CD4-positive, alpha-beta memory T cell (primary cell): ENCODE results near the gene CHST15. TPM values are rescaled to one million over a fixed set of nuclear protein-coding genes. Genes with fewer than 3 reads are reported as not detected.

Source experiments
- CTCF ChIA-PET: fragments of 350-600 bp; sonication (Branson Sonifier 250); formaldehyde crosslinking; loops from one replicate; lab custom pipeline; 2021; ENCODE audit warnings: inconsistent platforms; ENCODE audit not compliant: partially characterized antibody; lab: Charles Lee
- POLR2A ChIA-PET: fragments of 350-600 bp; sonication (Branson Sonifier 250); formaldehyde crosslinking; loops from one replicate; lab custom pipeline; 2021; ENCODE audit not compliant: partially characterized antibody; lab: Charles Lee
- DNase-seq, 5 donors: peaks; one replicate each; pipeline versions ENCODE4 v3.0.0 to v3.0.0-alpha.2; 2020 to 2022; ENCODE audit warnings: mixed read lengths in 1 of 5
- H3K27ac ChIP-seq: one replicate; pipeline ENCODE4 v1.7.0; 2013; ENCODE audit warnings: low read depth, low read length
- H3K27me3 ChIP-seq: 2 replicates; pipeline ENCODE4 v1.7.0; 2013; ENCODE audit warnings: mild to moderate bottlenecking, low read length, moderate library complexity; ENCODE audit not compliant: insufficient read depth
- H3K36me3 ChIP-seq: 2 replicates; pipeline ENCODE4 v1.7.0; 2013; ENCODE audit warnings: mild to moderate bottlenecking, low read length, moderate library complexity; ENCODE audit not compliant: insufficient read depth
- H3K4me1 ChIP-seq: 2 replicates; pipeline ENCODE4 v1.7.0; 2013; ENCODE audit warnings: mild to moderate bottlenecking, low read length, moderate library complexity; ENCODE audit not compliant: insufficient read depth
- H3K4me3 ChIP-seq, 2 donors: one replicate each; pipeline ENCODE4 v1.7.0; 2013; ENCODE audit warnings: low read length in 2 of 2, mild to moderate bottlenecking in 1 of 2
- H3K9me3 ChIP-seq, 2 donors: one replicate each; pipeline ENCODE4 v1.7.0; 2013; ENCODE audit warnings: low read length in 2 of 2, control low read depth in 1 of 2; ENCODE audit not compliant: control insufficient read depth in 1 of 2
- H3K27ac Mint-ChIP-seq, 7 donors: one replicate each; pipeline ENCODE4 v1.8.0; 2020 to 2021; ENCODE audit warnings: mixed read lengths in 7 of 7, mild to moderate bottlenecking in 6 of 7, inconsistent platforms in 3 of 7, moderate library complexity in 3 of 7
- H3K27me3 Mint-ChIP-seq, 2 donors: one replicate each; pipeline ENCODE4 v1.8.0; 2020 to 2021; ENCODE audit warnings: mixed read lengths in 2 of 2
- H3K36me3 Mint-ChIP-seq, 2 donors: one replicate each; pipeline ENCODE4 v1.8.0; 2020 to 2021; ENCODE audit warnings: mixed read lengths in 2 of 2, inconsistent platforms in 1 of 2, mild to moderate bottlenecking in 1 of 2
- H3K4me1 Mint-ChIP-seq, 4 donors: one replicate each; pipeline ENCODE4 v1.8.0; 2020 to 2021; ENCODE audit warnings: mixed read lengths in 4 of 4, mild to moderate bottlenecking in 1 of 4
- H3K4me3 Mint-ChIP-seq, 8 donors: one replicate each; pipeline ENCODE4 v1.8.0; 2020 to 2021; ENCODE audit warnings: mixed read lengths in 8 of 8, mild to moderate bottlenecking in 7 of 8, moderate library complexity in 6 of 8, inconsistent platforms in 3 of 8
- H3K9me3 Mint-ChIP-seq, 8 donors: one replicate each; pipeline ENCODE4 v1.8.0; 2020 to 2021; ENCODE audit warnings: mixed read lengths in 8 of 8, mild to moderate bottlenecking in 5 of 8, inconsistent platforms in 3 of 8, moderate library complexity in 1 of 8
- intact Hi-C: fragments of 100-400 bp; cut with micrococcal nuclease; formaldehyde crosslinking; loops from one replicate; pipeline ENCODE4 v1.15.1; 2023
- polyA plus RNA-seq, 2 donors: library from polyadenylated mRNA; unstranded; fragments of 300-500 nt; fragmentation: Illumina TruSeq; gene quantifications; one replicate each; pipeline ENCODE4 v1.2.3, GENCODE V29; 2021
- total RNA-seq, 2 experiments: library from RNA; stranded (reverse); gene quantifications; one replicate each; pipeline ENCODE4 v1.2.3, GENCODE V29; 2021

Gene CHST15
- total and polyA plus RNA-seq, 4 experiments from 2014 or later: 0.13 to 1.2 (median 0.67) TPM; not detected in 1

- H3K27me3 Mint-ChIP-seq: peaks cover 2 to 12% of the 10 kb centered on the region in 2 donors
- CTCF ChIA-PET: interaction anchor here (1.1 to 1.4 kb wide), 3 partner anchors 33 to 362 kb away, joined by 3 to 7 read pairs (median 4); no protein-coding TSS in a partner anchor
- peaks cover 0 to 1% (median 0%) of the 10 kb centered on the region in 4 donors for H3K4me1 Mint-ChIP-seq
- intact Hi-C loops: no loop called here
- H3K4me3 Mint-ChIP-seq: no peak overlapping the region
- H3K36me3 ChIP-seq: no peaks in the 10 kb centered on the region
- no peaks in the 10 kb centered on the region for H3K36me3 Mint-ChIP-seq
- no peak overlapping the region for H3K27ac ChIP-seq
- no peaks in the 10 kb centered on the region for H3K9me3 Mint-ChIP-seq
- no peaks in the 10 kb centered on the region for H3K4me1 ChIP-seq
- no peak for DNase-seq
- H3K27me3 ChIP-seq: no peaks in the 10 kb centered on the region
- H3K9me3 ChIP-seq: no peaks in the 10 kb centered on the region
- POLR2A ChIA-PET: no interaction called here
- no peak overlapping the region for H3K27ac Mint-ChIP-seq
- H3K4me3 ChIP-seq: no peak overlapping the region
Observed at GRCh38 chr10:124027031-124027611, 66.3 kb downstream of the CHST15 start.

GRCh38 chr10:124026589-124026939 lies 66.8 kb downstream of the CHST15 start:
- no peaks in the 10 kb centered on the region for H3K27me3 ChIP-seq
- POLR2A ChIA-PET: no interaction called here
- H3K27me3 Mint-ChIP-seq: peaks cover 2 to 10% of the 10 kb centered on the region in 2 donors
- no peaks in the 10 kb centered on the region for H3K9me3 ChIP-seq
- no peak overlapping the region for H3K27ac ChIP-seq
- no peak overlapping the region for H3K4me3 ChIP-seq
- no peak overlapping the region for H3K4me3 Mint-ChIP-seq
- no peaks in the 10 kb centered on the region for H3K9me3 Mint-ChIP-seq
- no peaks in the 10 kb centered on the region for H3K36me3 ChIP-seq
- H3K36me3 Mint-ChIP-seq: no peaks in the 10 kb centered on the region
- intact Hi-C loops: no loop called here
- H3K27ac Mint-ChIP-seq: no peak overlapping the region
- H3K4me1 ChIP-seq: no peaks in the 10 kb centered on the region
- DNase-seq: no peak
- CTCF ChIA-PET: interaction anchor here (1.1 to 1.4 kb wide), 2 partner anchors 32 to 362 kb away, joined by 3 to 4 read pairs; no protein-coding TSS in a partner anchor
- peaks cover 0 to 1% (median 0%) of the 10 kb centered on the region in 4 donors for H3K4me1 Mint-ChIP-seq

- Mint-ChIP-seq H3K9me3 (no peaks in the 10 kb centered on the region), H3K4me1 (peaks cover 0 to 1% (median 0%) of the 10 kb centered on the region in 4 donors), H3K4me3 (no peak overlapping the region), H3K36me3 (no peaks in the 10 kb centered on the region), H3K27ac (peak overlapping the region in 1 of 7 donors; percentile 74), H3K27me3 (peaks cover 2 to 13% of the 10 kb centered on the region in 2 donors)
- DNase-seq: no peak
- Histone ChIP-seq H3K27me3 (no peaks in the 10 kb centered on the region), H3K4me1 (no peaks in the 10 kb centered on the region), H3K9me3 (no peaks in the 10 kb centered on the region), H3K27ac (no peak overlapping the region), H3K36me3 (no peaks in the 10 kb centered on the region), H3K4me3 (no peak overlapping the region)
- ChIA-PET CTCF (interaction anchor here (1.1 to 1.4 kb wide), 2 partner anchors 31 to 363 kb away, joined by 3 to 4 read pairs; no protein-coding TSS in a partner anchor), POLR2A (no interaction called here)
- intact Hi-C loops: no loop called here
Observed at GRCh38 chr10:124025660-124026588, 67.5 kb downstream of the CHST15 start.

- ChIA-PET CTCF (interaction anchor here (1.0 kb wide), 1 partner anchor 31 kb away, joined by 3 read pairs; no protein-coding TSS in a partner anchor), POLR2A (no interaction called here)
- Histone ChIP-seq H3K9me3 (no peaks in the 10 kb centered on the region), H3K27ac (no peak overlapping the region), H3K36me3 (no peaks in the 10 kb centered on the region), H3K4me1 (no peaks in the 10 kb centered on the region), H3K27me3 (no peaks in the 10 kb centered on the region), H3K4me3 (no peak overlapping the region)
- peaks cover 0 to 1% (median 0%) of the 10 kb centered on the region in 4 donors for H3K4me1 Mint-ChIP-seq
- H3K27me3 Mint-ChIP-seq: peaks cover 2 to 12% of the 10 kb centered on the region in 2 donors
- intact Hi-C loops: no loop called here
- DNase-seq: no peak
- H3K36me3 Mint-ChIP-seq: no peaks in the 10 kb centered on the region
- H3K9me3 Mint-ChIP-seq: no peaks in the 10 kb centered on the region
- H3K4me3 Mint-ChIP-seq: no peak overlapping the region
- H3K27ac Mint-ChIP-seq: no peak overlapping the region
Observed at GRCh38 chr10:124025152-124025551, 68.2 kb downstream of the CHST15 start.

- H3K4me3 Mint-ChIP-seq: no peak overlapping the region
- CTCF ChIA-PET: no interaction called here
- POLR2A ChIA-PET: no interaction called here
Observed at GRCh38 chr10:124022066-124022465, 71.3 kb downstream of the CHST15 start.

GRCh38 chr10:124020981-124021815 lies 72.2 kb downstream of the CHST15 start:
- intact Hi-C loops: no loop called here
- Mint-ChIP-seq H3K27me3 (peaks cover 7 to 8% of the 10 kb centered on the region in 2 donors), H3K27ac (no peak overlapping the region), H3K4me1 (peaks cover 0 to 1% (median 0%) of the 10 kb centered on the region in 4 donors), H3K4me3 (no peak overlapping the region), H3K9me3 (no peaks in the 10 kb centered on the region), H3K36me3 (no peaks in the 10 kb centered on the region)
- H3K27ac ChIP-seq: no peak overlapping the region
- H3K4me3 ChIP-seq: no peak overlapping the region
- no peak for DNase-seq
- no peaks in the 10 kb centered on the region for H3K27me3 ChIP-seq
- CTCF ChIA-PET: no interaction called here
- no peaks in the 10 kb centered on the region for H3K9me3 ChIP-seq
- H3K36me3 ChIP-seq: no peaks in the 10 kb centered on the region
- no peaks in the 10 kb centered on the region for H3K4me1 ChIP-seq
- POLR2A ChIA-PET: no interaction called here

More at GRCh38 chr10:124022066-124022465, 71.3 kb downstream of the CHST15 start:
- no peaks in the 10 kb centered on the region for H3K36me3 ChIP-seq
- no peak overlapping the region for H3K27ac ChIP-seq
- Mint-ChIP-seq H3K27ac (no peak overlapping the region), H3K4me1 (peaks cover 0 to 1% (median 0%) of the 10 kb centered on the region in 4 donors), H3K9me3 (no peaks in the 10 kb centered on the region), H3K36me3 (no peaks in the 10 kb centered on the region), H3K27me3 (peaks cover 7 to 8% of the 10 kb centered on the region in 2 donors)
- no peaks in the 10 kb centered on the region for H3K9me3 ChIP-seq
- no peak overlapping the region for H3K4me3 ChIP-seq
- DNase-seq: no peak
- intact Hi-C loops: no loop called here
- no peaks in the 10 kb centered on the region for H3K4me1 ChIP-seq
- no peaks in the 10 kb centered on the region for H3K27me3 ChIP-seq
